ENCODE data around the gene TBC1D1.

Gene TBC1D1

GRCh38 chr4:38056011-38056685 lies 165.3 kb downstream of the TBC1D1 start:
- Histone ChIP-seq H3K27me3 (ENCODE audit: insufficient read depth, low read length) (no peaks in the 10 kb centered on the region), H3K9me2 (ENCODE audit: low read depth, low read length) (no peaks in the 10 kb centered on the region), H3K4me3 (ENCODE audit: low read depth, low read length, poor library complexity, severe bottlenecking) (no peak overlapping the region), H3K9ac (ENCODE audit: low read length) (no peak overlapping the region), H3K4me1 (ENCODE audit: insufficient read depth, low read length, severe bottlenecking) (no peaks in the 10 kb centered on the region), H3K9me3 (ENCODE audit: low read length) (no peaks in the 10 kb centered on the region), H3F3A (ENCODE audit: insufficient read depth, low read length) (no peaks in the 10 kb centered on the region; the same call in 1 of the 2 replicates), H3K27ac (ENCODE audit: low read depth, low read length, poor library complexity, severe bottlenecking) (no peak overlapping the region), H3K4me2 (ENCODE audit: low read length) (no peak overlapping the region), H4K20me1 (ENCODE audit: insufficient read depth, low read length) (no peaks in the 10 kb centered on the region), H3K79me2 (ENCODE audit: insufficient read depth, low read length) (no peaks in the 10 kb centered on the region), H2AFZ (ENCODE audit: low read length) (no peak overlapping the region), H3K36me3 (ENCODE audit: insufficient read depth, low read length) (peaks cover 99% of the 10 kb centered on the region)
- no peak for TF ChIP-seq CTCF (IDR thresholded peaks at IDR 0.05; ENCODE audit: low read length)
- no peak for TF ChIP-seq EZH2 (IDR thresholded peaks at IDR 0.05; ENCODE audit: borderline replicate concordance, low read length)

- H3K9me3 ChIP-seq (ENCODE audit: low read length), result no peaks in the 10 kb centered on the region
- H3K4me2 ChIP-seq (ENCODE audit: low read length), result no peak overlapping the region
- H3F3A ChIP-seq (ENCODE audit: insufficient read depth, low read length), result no peaks in the 10 kb centered on the region; the same call in 1 of the 2 replicates
- H3K9me2 ChIP-seq (ENCODE audit: low read depth, low read length), result no peaks in the 10 kb centered on the region
- peaks cover 99% of the 10 kb centered on the region for H3K36me3 ChIP-seq (ENCODE audit: insufficient read depth, low read length)
- H3K27me3 ChIP-seq (ENCODE audit: insufficient read depth, low read length), result no peaks in the 10 kb centered on the region
- no peak overlapping the region for H3K9ac ChIP-seq (ENCODE audit: low read length)
- peak overlapping the region; percentile 22 for H3K27ac ChIP-seq (ENCODE audit: low read depth, low read length, poor library complexity, severe bottlenecking)
- H2AFZ ChIP-seq (ENCODE audit: low read length), result no peak overlapping the region
- TF ChIP-seq CTCF (IDR thresholded peaks at IDR 0.05; ENCODE audit: low read length) (no peak), EZH2 (IDR thresholded peaks at IDR 0.05; ENCODE audit: borderline replicate concordance, low read length) (no peak)
- peaks cover 7% of the 10 kb centered on the region for H3K4me1 ChIP-seq (ENCODE audit: insufficient read depth, low read length, severe bottlenecking)
- H4K20me1 ChIP-seq (ENCODE audit: insufficient read depth, low read length), result no peaks in the 10 kb centered on the region
- no peaks in the 10 kb centered on the region for H3K79me2 ChIP-seq (ENCODE audit: insufficient read depth, low read length)
- H3K4me3 ChIP-seq (ENCODE audit: low read depth, low read length, poor library complexity, severe bottlenecking), result no peak overlapping the region
Observed at GRCh38 chr4:38058151-38058550, 167.3 kb downstream of the TBC1D1 start.

GRCh38 chr4:38060829-38061431 lies 170.0 kb downstream of the TBC1D1 start:
- H3K9me3 ChIP-seq (ENCODE audit: low read length), result no peaks in the 10 kb centered on the region
- TF ChIP-seq CTCF (IDR thresholded peaks at IDR 0.05; ENCODE audit: low read length) (no peak), EZH2 (IDR thresholded peaks at IDR 0.05; ENCODE audit: borderline replicate concordance, low read length) (no peak)
- no peaks in the 10 kb centered on the region for H4K20me1 ChIP-seq (ENCODE audit: insufficient read depth, low read length)
- H3K27me3 ChIP-seq (ENCODE audit: insufficient read depth, low read length), result no peaks in the 10 kb centered on the region
- H3K4me2 ChIP-seq (ENCODE audit: low read length), result no peak overlapping the region
- peaks cover 97% of the 10 kb centered on the region for H3K36me3 ChIP-seq (ENCODE audit: insufficient read depth, low read length)
- H3K27ac ChIP-seq (ENCODE audit: low read depth, low read length, poor library complexity, severe bottlenecking), result peak overlapping the region; percentile 49
- H3K9ac ChIP-seq (ENCODE audit: low read length), result no peak overlapping the region
- H3F3A ChIP-seq (ENCODE audit: insufficient read depth, low read length), result no peaks in the 10 kb centered on the region; the same call in 1 of the 2 replicates
- H3K4me3 ChIP-seq (ENCODE audit: low read depth, low read length, poor library complexity, severe bottlenecking), result no peak overlapping the region
- peaks cover 7% of the 10 kb centered on the region for H3K4me1 ChIP-seq (ENCODE audit: insufficient read depth, low read length, severe bottlenecking)
- no peaks in the 10 kb centered on the region for H3K79me2 ChIP-seq (ENCODE audit: insufficient read depth, low read length)
- H3K9me2 ChIP-seq (ENCODE audit: low read depth, low read length), result no peaks in the 10 kb centered on the region
- H2AFZ ChIP-seq (ENCODE audit: low read length), result no peak overlapping the region
